Activated CD8-positive, alpha-beta memory T cell treated with anti-CD3 and anti-CD28 coated beads, Interleukin-2, amount 50 U/mL, for 48 hours (primary cell): ENCODE results near the gene CCDC136.

ENCODE experiments used
- DNase-seq: peaks from one replicate; pipeline ENCODE4 v3.0.0-alpha.2; 2020

CCDC136 gene

GRCh38 chr7:128846781-128847444, 55.1 kb downstream of the CCDC136 start:
- no peak for DNase-seq

- no peak for DNase-seq
These were observed 56.0 kb downstream of the CCDC136 start for GRCh38 chr7:128847721-128848211.

GRCh38 chr7:128848289-128849155, 56.8 kb downstream of the CCDC136 start:
- DNase-seq: no peak

- no peak for DNase-seq
These were observed 57.4 kb downstream of the CCDC136 start for GRCh38 chr7:128849156-128849515.

GRCh38 chr7:128849804-128850490, 58.2 kb downstream of the CCDC136 start:
- no peak for DNase-seq

- no peak for DNase-seq
These were observed 60.9 kb downstream of the CCDC136 start for GRCh38 chr7:128852537-128853254.

GRCh38 chr7:128853799-128854198, 62.0 kb downstream of the CCDC136 start:
- no peak for DNase-seq

GRCh38 chr7:128854396-128854795, 62.6 kb downstream of the CCDC136 start:
- no peak for DNase-seq

- no peak for DNase-seq
These were observed 63.8 kb downstream of the CCDC136 start for GRCh38 chr7:128855559-128855958.

GRCh38 chr7:128856001-128856718, 64.4 kb downstream of the CCDC136 start:
- no peak for DNase-seq

- DNase-seq: no peak
These were observed 66.8 kb downstream of the CCDC136 start for GRCh38 chr7:128858380-128859231.

GRCh38 chr7:128859232-128860157, 67.7 kb downstream of the CCDC136 start:
- no peak for DNase-seq

GRCh38 chr7:128860158-128861073, 68.6 kb downstream of the CCDC136 start:
- DNase-seq: no peak

GRCh38 chr7:128861957-128862570, 70.3 kb downstream of the CCDC136 start:
- no peak for DNase-seq

- DNase-seq: peak; percentile 100
These were observed 71.0 kb downstream of the CCDC136 start, which contains the start of gene ATP6V1F for GRCh38 chr7:128862571-128863432. Gene ATP6V1F, plus strand, starts transcription at chr7:128862856. Its CDS starts 49 bp downstream, at chr7:128862905.

- DNase-seq: peak; percentile 68
These were observed 71.7 kb downstream of the CCDC136 start for GRCh38 chr7:128863433-128863989.

GRCh38 chr7:128865303-128865702, 73.5 kb downstream of the CCDC136 start:
- DNase-seq: no peak
